GM18499 (cell line): Measurements from ENCODE around the gene ATXN10.
"Not testable (repeated sequence)": the region's sequence is repeated elsewhere in the genome, so short reads cannot be mapped to it uniquely, and the experiment has no call there.

ENCODE experiments used
- ATAC-seq: cut with Tn5 transposase; IDR thresholded peaks from one replicate; pipeline ENCODE4 v1.9.1; 2021; ENCODE audit warnings: moderate number of reproducible peaks; ENCODE audit not compliant: insufficient read depth, unreplicated experiment

Gene ATXN10

DNA sequence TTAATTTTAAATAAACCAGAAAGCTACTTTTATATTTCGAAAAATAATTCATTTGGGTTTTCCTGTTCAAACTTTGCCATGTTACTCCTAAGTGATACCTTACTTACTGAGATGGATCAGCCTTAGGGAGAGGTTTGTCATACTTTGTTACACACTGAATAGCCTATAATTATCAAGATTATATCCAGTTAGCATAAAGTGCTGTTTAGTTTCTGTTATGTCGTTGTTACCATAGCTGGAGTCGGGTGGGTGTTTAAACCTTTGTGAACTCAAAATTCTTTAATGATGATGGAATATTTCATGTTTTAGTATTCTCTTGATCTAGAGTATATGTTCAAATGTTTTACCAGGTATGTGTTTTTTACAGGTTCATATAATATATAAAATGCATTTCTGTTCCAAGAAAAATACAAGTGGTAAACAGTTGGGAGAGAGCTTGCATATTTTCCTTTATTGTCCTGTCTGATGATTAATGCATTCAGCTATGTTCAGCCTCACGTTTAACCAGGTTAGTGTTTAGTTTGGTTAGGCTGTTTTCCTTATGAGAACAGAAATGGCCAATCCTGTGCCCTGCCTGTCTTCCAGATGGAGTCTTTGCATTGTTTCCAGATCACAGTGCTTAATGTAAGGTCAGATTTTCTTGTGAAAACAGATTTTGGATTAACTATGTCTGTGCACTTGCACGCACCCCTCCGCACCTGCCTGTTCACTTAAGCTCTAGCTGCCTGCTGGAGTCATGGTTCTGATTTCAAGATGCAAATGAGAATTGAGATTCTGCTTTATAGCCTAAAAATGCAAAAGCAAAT, 105.6 kb downstream of the ATXN10 start:
- ATAC-seq = no peak

GRCh38 chr22:45777852-45778375, 106.3 kb downstream of the ATXN10 start:
- no peak for ATAC-seq

DNA sequence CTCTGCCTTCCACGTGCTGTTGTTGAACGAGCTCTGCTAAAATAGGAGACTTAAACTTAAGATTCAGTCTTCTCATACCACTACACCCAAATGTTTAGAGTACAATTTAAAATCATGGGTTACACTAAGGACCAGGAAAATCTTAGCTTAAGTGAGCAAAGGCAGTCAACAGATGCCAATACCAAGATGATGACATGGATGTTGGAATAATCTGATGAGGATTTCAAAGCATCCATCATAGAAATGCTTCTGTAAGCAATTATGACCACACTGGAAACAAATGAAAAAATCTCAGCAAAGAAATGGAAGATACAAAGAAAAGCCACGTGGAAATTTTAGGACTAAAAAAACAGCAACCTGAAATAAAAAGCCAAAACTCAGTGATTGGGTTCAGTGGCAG, 109.8 kb downstream of the ATXN10 start:
- no peak for ATAC-seq

GRCh38 chr22:45781966-45782365, 110.3 kb downstream of the ATXN10 start:
- no peak for ATAC-seq

GRCh38 chr22:45783021-45783420, 111.4 kb downstream of the ATXN10 start:
- ATAC-seq = no peak

DNA sequence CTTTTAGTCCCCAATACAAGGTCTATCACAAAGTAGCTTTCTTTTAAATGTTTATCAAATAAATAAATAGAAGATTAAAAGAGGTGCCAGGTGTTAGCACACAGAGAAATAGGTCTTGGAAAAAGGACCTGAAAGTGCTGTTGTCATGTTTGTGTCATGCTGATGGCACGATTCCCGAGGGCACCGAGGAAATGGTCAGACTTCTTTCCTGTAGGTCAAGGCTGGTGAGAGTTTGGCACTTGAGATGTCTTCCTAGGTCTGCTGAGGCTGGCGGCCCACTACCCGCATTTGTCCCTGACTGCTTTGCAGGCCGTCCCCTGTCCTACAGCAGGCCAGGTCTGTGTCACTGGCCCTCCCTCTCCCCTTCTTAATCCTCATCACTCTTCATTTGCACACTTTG, 112.1 kb downstream of the ATXN10 start:
- no peak for ATAC-seq

DNA sequence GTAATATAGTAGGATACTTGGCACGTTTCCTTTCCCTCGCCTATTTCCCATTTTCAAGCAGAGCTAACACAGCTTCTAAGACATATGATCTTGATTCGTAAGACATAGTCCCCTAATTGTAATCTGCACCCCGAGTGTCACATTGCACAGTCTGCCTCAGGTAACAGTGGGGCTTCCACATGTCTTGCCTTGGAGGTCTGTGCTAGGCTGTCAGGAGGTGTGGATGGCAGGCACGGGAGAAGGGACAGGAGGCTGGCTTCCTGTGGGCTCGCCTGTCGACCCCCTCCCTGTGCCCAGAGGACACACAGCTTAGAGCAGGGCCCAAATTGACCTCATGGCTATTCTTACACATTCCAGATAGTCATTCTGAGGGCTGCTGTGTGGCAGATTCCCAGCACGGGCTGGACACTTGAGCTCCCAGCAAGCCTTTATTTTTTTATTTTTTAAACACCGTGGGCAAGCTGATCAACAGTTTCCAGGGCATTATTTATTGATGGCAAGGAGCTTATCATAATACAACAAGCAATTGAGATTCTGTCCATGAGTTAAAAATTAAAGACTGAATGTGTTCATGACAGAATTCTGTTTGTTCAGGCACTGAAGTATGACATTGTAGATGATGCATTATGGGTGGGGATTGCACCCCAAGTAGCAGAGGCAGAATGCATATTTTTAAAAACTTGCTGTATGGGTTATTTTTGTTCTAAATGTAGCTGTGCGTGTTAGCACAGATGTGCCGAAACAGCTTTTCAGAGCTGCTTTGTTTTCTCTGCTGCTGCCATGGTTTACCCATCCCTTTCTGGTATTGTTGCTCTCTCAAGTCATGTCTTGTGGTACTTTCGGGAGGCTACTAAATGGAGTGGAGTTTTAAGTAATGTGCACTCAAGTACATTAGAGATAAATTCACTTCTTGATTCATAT, 113.0 kb downstream of the ATXN10 start:
- ATAC-seq = no peak

- no peak for ATAC-seq
These were observed 113.8 kb downstream of the ATXN10 start for GRCh38 chr22:45785458-45785857.

DNA sequence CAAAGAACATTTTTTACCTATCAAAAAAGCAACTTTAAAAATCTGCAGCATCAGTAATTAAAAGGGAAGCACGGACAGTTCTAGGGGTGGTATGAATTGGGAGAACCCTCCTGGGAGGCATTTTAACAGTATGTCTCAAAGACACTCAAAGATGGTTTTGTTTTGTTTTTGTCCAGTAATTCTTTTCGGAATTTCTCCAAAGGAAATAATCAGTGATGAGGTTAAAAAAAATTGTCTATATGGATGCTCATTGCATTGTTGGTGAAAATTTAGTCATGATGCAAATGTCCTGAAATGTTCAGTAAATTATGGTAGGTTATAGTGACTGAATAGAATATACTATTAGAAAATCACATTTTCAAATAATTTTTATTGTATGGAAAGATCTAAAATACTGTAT, 115.1 kb downstream of the ATXN10 start:
- ATAC-seq = no peak

DNA sequence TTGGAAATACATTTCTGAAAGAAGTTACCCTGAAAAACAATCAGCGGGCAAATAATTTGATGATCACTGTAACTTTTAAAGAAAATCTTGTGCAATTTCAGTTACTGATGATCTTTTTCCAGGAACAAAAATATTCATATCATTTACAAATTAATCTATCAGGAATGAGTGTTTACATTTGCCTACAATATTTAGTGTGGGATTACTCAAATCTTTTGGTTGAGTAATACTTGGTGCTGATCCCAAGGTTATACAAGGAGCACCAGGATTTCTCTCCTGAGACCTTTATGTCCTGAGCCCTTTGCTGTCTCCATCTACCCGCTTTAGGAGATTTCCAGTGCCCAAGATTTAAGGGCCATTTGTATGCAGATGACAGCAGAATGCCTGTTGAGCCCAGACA, 116.1 kb downstream of the ATXN10 start:
- no peak for ATAC-seq

DNA sequence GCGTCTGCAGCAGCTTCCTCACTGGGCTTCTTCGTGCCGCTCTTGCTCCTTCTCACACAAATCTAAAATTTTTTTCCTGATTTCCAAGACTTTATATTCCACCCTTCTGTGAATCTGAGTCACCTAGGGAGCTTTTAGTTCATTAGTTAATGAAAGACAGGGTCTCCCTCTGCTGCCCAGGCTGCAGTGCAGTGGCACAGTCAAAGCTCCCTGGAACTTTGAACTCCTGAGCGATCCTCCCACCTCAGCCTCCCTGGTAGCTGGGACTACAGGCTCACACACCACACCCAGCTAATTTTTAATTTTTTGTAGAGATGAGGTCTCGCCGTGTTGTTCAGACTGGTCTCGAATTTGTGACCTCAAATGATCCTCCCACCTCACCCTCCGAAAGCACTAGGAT, 116.9 kb downstream of the ATXN10 start:
- ATAC-seq = no peak

DNA sequence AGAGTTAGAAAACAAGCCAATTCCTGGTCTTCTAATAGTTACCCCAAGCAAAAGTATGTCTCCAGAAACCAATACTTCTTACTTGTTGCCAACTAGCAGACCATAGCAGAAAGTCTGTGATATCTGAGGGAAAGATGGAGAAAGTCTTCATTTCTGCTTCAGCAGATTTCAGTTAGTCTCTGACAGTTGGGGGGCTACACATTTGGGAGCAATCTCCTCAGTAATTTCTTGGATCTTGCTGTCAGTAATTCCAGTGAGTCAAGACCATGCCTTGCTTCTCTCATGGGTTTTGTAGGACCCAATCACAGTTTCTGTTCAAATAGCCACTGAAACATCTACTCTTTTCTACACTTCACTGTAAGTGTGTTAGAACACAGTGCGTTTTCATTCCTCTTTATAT, 118.8 kb downstream of the ATXN10 start:
- no peak for ATAC-seq

DNA sequence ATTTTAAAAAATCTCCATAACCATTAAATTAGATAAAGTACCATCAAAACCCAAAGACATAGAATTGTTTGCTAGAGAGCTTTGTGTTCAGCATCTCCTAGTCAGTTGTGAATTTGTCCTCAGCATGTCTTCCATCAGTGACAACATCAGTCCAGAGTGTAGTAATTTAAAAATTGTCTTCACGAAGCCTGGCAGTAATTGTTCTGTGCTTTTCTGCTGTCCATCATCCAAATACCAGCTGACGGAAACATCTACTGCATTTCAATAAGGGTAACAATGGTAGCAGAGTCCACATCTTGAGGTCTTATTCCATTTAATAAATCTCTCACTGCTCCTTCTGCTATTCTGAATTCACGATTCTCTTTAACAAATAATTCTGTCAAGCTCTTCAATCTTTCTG, 121.5 kb downstream of the ATXN10 start:
- no peak for ATAC-seq

DNA sequence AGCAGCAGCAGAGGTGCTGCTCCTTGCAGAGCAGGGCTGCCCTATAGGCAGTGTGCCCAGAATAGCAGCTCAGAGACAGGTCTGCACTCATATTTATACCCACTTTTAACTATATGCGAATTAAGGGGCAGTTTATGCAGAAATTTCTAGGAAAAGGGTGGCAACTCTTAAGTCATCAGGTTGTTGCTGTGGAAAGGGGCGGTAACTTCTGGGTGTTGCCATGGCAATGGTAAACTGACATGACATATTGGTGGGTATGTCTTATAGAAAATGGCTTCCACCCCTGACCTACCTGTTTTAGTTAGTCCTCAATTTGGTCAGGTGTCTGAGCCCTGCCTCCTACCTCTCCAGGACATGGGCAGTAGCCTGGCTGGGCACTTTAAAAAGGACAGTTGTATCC, 122.3 kb downstream of the ATXN10 start:
- no peak for ATAC-seq

DNA sequence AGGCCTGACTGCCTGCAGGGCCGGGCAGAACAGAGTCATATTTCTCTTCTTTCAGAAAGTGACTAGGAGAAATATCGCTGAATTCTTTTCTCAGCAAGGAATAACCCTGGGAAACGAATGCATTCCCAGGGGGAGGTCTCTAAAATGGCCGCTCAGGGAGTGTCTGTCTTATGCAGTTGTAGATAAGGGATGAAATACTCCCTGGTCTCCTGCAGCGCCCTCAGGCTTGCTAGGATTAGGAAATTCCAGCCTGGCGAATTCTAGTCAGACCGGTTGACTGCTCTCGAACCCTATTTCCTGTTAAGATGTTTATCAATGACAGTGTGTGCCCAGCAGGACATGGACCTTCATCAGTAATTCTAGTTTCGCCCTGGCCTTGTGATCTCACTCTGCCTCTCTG, 124.4 kb downstream of the ATXN10 start:
- ATAC-seq = not testable (repeated sequence)

DNA sequence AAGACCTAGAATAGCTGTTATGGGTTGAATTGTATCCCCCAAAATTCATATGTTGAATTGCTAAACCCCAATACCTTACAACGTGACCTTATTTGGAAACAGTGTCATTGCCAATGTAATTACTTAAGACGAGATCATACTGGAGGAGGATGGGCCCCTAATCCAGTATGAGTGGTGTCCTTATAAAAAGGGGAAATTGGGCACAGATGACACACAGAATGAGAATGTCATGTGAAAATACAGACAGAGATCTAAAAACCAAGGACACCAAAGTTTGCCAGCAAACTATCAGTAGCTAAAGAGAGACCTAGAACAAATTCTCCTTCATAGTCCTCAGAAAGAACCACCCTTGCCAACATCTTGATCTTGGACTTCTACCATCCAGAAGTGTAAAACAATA, 127.7 kb downstream of the ATXN10 start:
- ATAC-seq = no peak

GRCh38 chr22:45802054-45802453, 130.4 kb downstream of the ATXN10 start:
- ATAC-seq = no peak

DNA sequence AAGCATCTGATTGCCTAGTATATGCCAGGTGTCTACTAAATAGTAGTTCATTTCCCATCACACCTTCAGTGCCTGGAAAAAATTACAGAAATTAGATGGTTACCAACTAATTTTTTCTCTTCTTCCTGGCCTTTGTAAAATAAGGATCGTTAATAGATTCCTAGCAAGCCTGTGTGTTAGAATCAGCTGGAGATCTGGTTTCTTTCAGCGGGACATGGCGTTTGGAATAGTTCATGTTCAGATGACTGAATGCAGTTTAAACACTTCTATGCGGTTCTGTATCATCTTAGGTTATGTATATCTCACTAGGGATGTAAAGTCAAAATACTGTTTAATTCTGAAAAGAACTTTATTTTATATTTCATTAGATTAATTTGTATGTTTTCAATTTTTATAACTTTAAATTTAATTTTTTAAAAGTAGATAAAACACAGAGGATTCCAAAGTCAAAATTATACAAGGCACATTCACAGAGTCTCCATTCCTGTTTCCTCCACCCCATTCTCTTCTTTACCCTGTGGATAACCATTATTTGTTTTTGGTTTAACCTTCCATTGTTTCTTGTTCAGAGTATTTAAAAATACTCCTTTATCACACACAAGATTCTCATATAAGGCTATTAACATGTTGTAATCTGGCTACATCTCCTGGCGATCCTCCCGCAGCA, 132.8 kb downstream of the ATXN10 start:
- no peak for ATAC-seq

- no peak for ATAC-seq
These were observed 133.3 kb downstream of the ATXN10 start for GRCh38 chr22:45804986-45805325.

DNA sequence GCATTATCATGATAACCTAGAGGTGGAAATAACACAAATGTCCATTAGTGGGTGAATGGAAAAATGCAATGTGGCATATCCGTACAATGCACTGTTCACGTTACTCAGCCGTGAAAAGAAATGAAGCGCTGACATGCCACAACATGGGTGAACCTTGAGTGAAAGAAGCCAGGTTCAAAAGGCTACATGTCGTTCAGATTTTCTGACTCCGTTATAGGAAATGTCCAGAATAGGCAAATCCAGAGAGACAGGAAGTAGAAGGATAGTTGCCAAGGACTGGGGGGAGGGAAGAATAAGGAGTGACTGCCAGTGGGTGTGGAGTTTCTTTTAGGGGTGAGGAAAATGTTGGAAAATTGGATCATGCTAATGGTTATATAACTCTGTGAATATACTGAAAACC, 133.8 kb downstream of the ATXN10 start:
- no peak for ATAC-seq
